Measurements from ENCODE around the gene PAFAH1B2. TPM values are rescaled to one million over a fixed set of nuclear protein-coding genes. Genes with fewer than 3 reads are reported as not detected.
A peak's percentile ranks its signal among the peaks of the same experiment; 100 is the strongest.
"Not testable (repeated sequence)": the region's sequence is repeated elsewhere in the genome, so short reads cannot be mapped to it uniquely, and the experiment has no call there.

PAFAH1B2 gene
- total RNA-seq, 4 donors from 2014 or later, result 33.2 to 64.0 (median 48.5) TPM

GRCh38 chr11:117130879-117131278, 13.2 kb upstream of the PAFAH1B2 start:
- Histone ChIP-seq H3K4me1 (no peaks in the 10 kb centered on the region), H3K4me3 (no peak overlapping the region), H3K36me3 (no peaks in the 10 kb centered on the region), H3K27ac (no peak overlapping the region), H3K27me3 (peaks cover 0 to 6% (median 0%) of the 10 kb centered on the region in 4 donors), H3K9me3 (no peaks in the 10 kb centered on the region)
- intact Hi-C loops (cut with DNase I), result loop anchor here (5.0 kb wide), 1 partner anchor 76 kb away; no protein-coding TSS in a partner anchor
- WGBS, 2 donors, result 84 to 91% methylated on average over 6 to 7 of the region's 7 CpGs
- TF ChIP-seq CTCF (IDR thresholded peaks at IDR 0.05), result no peak
- no peak for TF ChIP-seq POLR2A (IDR thresholded peaks at IDR 0.05)
- no peak for DNase-seq

- Histone ChIP-seq H3K9me3 (no peaks in the 10 kb centered on the region), H3K36me3 (no peaks in the 10 kb centered on the region), H3K27me3 (peaks cover 0 to 5% (median 0%) of the 10 kb centered on the region in 4 donors), H3K4me1 (no peaks in the 10 kb centered on the region), H3K4me3 (no peak overlapping the region), H3K27ac (no peak overlapping the region)
- 47 to 67% methylated on average over 3 of the region's 3 CpGs for WGBS, 2 donors
- no peak for TF ChIP-seq CTCF (IDR thresholded peaks at IDR 0.05)
- TF ChIP-seq POLR2A (IDR thresholded peaks at IDR 0.05), result no peak
- no peak for DNase-seq
- intact Hi-C loops (cut with DNase I), result loop anchor here (5.0 kb wide), 1 partner anchor 73 kb away; no protein-coding TSS in a partner anchor
Observed at GRCh38 chr11:117134431-117134830, 9.7 kb upstream of the PAFAH1B2 start.

GRCh38 chr11:117134979-117135378, 9.1 kb upstream of the PAFAH1B2 start:
- intact Hi-C loops (cut with DNase I), result loop anchor here (5.0 kb wide), 1 partner anchor 72 kb away; no protein-coding TSS in a partner anchor

GRCh38 chr11:117137223-117138086, 6.6 kb upstream of the PAFAH1B2 start:
- intact Hi-C loops (cut with DNase I); H3K4me1 ChIP-seq; H3K4me3 ChIP-seq; H3K27me3 ChIP-seq; H3K36me3 ChIP-seq; H3K9me3 ChIP-seq; DNase-seq; H3K27ac ChIP-seq: not testable (repeated sequence)
- no CpG with 5 or more reads among the region's 15 CpGs for WGBS, 2 donors

More at GRCh38 chr11:117134979-117135378, 9.1 kb upstream of the PAFAH1B2 start:
- not testable (repeated sequence) for H3K4me3 ChIP-seq, H3K27me3 ChIP-seq, H3K4me1 ChIP-seq, H3K36me3 ChIP-seq, H3K9me3 ChIP-seq, DNase-seq, H3K27ac ChIP-seq
- WGBS, 2 donors, result no CpG with 5 or more reads among the region's 4 CpGs

- Histone ChIP-seq H3K27ac (peak overlapping the region; percentile 94 to 97 (median 94)), H3K36me3 (peaks cover 0 to 21% (median 6%) of the 10 kb centered on the region in 3 donors), H3K27me3 (peaks cover 0 to 6% (median 0%) of the 10 kb centered on the region in 4 donors), H3K4me3 (peak overlapping the region; percentile 83 to 91 (median 90)), H3K4me1 (peaks cover 14 to 41% (median 23%) of the 10 kb centered on the region in 3 donors), H3K9me3 (no peaks in the 10 kb centered on the region)
- DNase-seq, result no peak
- intact Hi-C loops (cut with DNase I), result no loop called here
- 6 to 7% methylated on average over 5 of the region's 5 CpGs for WGBS, 2 donors
- no peak for TF ChIP-seq POLR2A (IDR thresholded peaks at IDR 0.05)
- TF ChIP-seq CTCF (IDR thresholded peaks at IDR 0.05), result no peak
Observed at GRCh38 chr11:117143390-117143789, 697 bp upstream of the PAFAH1B2 start.

Data from esophagus squamous epithelium (tissue), 5 donors.